Neural cell (in vitro differentiated cells): Measurements from ENCODE around the gene GGA1. TPM values are rescaled to one million over a fixed set of nuclear protein-coding genes. Genes with fewer than 3 reads are reported as not detected.

Experiments used
- H2AFZ ChIP-seq: fragments of 200-600, 300-800 bp; sonication (generic), shearing (Covaris generic); 2 replicates; pipeline ENCODE4 v1.6.0; 2014; ENCODE audit warnings: low read depth, mild to moderate bottlenecking, antibody characterized with exemption, low read length, moderate library complexity
- H3F3A ChIP-seq: fragments of 200-600 bp; shearing (Covaris generic); 2 replicates; pipeline ENCODE4 v1.6.1; 2016; ENCODE audit warnings: mild to moderate bottlenecking, moderate library complexity, mixed read lengths, antibody characterized with exemption, low read length; ENCODE audit not compliant: insufficient read depth, poor library complexity, severe bottlenecking
- H3K27ac ChIP-seq: fragments of 200-600, 300-800 bp; sonication (generic), shearing (Covaris generic); 2 replicates; pipeline ENCODE4 v1.5.1; 2014; ENCODE audit warnings: mild to moderate bottlenecking, low read length, moderate library complexity
- H3K27me3 ChIP-seq: fragments of 300-800, 200-600 bp; sonication (generic), shearing (Covaris generic); 2 replicates; pipeline ENCODE4 v1.6.0; 2014; ENCODE audit warnings: mild to moderate bottlenecking, low read depth, low read length, moderate library complexity; ENCODE audit not compliant: insufficient read depth
- H3K36me3 ChIP-seq: fragments of 300-800, 200-600 bp; sonication (generic), shearing (Covaris generic); 2 replicates; pipeline ENCODE4 v1.5.1; 2014; ENCODE audit warnings: mild to moderate bottlenecking, antibody characterized with exemption, low read length, moderate library complexity; ENCODE audit not compliant: insufficient read depth
- H3K4me2 ChIP-seq: fragments of 300-800, 200-600 bp; sonication (generic), shearing (Covaris generic); 2 replicates; pipeline ENCODE4 v1.6.0; 2014; ENCODE audit warnings: mild to moderate bottlenecking, low read length
- H3K4me3 ChIP-seq: fragments of 300-800, 200-600 bp; sonication (generic), shearing (Covaris generic); 2 replicates; pipeline ENCODE4 v1.5.1; 2014; ENCODE audit warnings: mild to moderate bottlenecking, low read length, moderate library complexity
- H3K79me2 ChIP-seq: fragments of 200-600 bp; shearing (Covaris generic); replicated peaks from 2 replicates; pipeline ENCODE4 v1.6.0; 2014; ENCODE audit warnings: mild to moderate bottlenecking, low read length, moderate library complexity; ENCODE audit not compliant: insufficient read depth
- H3K9ac ChIP-seq: fragments of 300-800, 200-600 bp; sonication (generic), shearing (Covaris generic); 2 replicates; pipeline ENCODE4 v1.6.1; 2016; ENCODE audit warnings: mild to moderate bottlenecking, low read length, mixed read lengths
- H3K9me2 ChIP-seq: fragments of 200-600 bp; shearing (Covaris generic); 2 replicates; pipeline ENCODE4 v1.6.1; 2016; ENCODE audit warnings: mild to moderate bottlenecking, low read length, mixed read lengths; ENCODE audit not compliant: insufficient read depth
- H3K9me3 ChIP-seq: fragments of 200-600, 300-800 bp; sonication (generic), shearing (Covaris generic); 2 replicates; pipeline ENCODE4 v1.6.1; 2016; ENCODE audit warnings: mild to moderate bottlenecking, mixed run types, low read length, moderate library complexity, mixed read lengths
- H4K20me1 ChIP-seq: fragments of 200-600 bp; shearing (Covaris generic); 2 replicates; pipeline ENCODE4 v1.6.1; 2016; ENCODE audit warnings: mild to moderate bottlenecking, mixed run types; ENCODE audit not compliant: insufficient read depth
- CTCF ChIP-seq: fragments of 450-650 bp; IDR thresholded peaks from 2 replicates; pipeline ENCODE4 v1.5.1; 2014; ENCODE audit warnings: antibody characterized with exemption, mild to moderate bottlenecking, moderate library complexity; ENCODE audit not compliant: poor library complexity, severe bottlenecking
- EP300 ChIP-seq: fragments of 450-650 bp; conservative IDR thresholded peaks from 2 replicates; pipeline ENCODE4 v1.6.1; 2014; ENCODE audit warnings: antibody characterized with exemption, mild to moderate bottlenecking, moderate library complexity; ENCODE audit not compliant: poor library complexity, severe bottlenecking
- EZH2 ChIP-seq: fragments of 200-600, 300-800 bp; shearing (Covaris generic), sonication (generic); IDR thresholded peaks from 2 replicates; pipeline ENCODE4 v1.6.1; 2014; ENCODE audit warnings: antibody characterized with exemption, low read length, borderline replicate concordance, mild to moderate bottlenecking; ENCODE audit not compliant: insufficient read depth, poor library complexity, severe bottlenecking
- MXI1 ChIP-seq: fragments of 450-650 bp; conservative IDR thresholded peaks from 2 replicates; pipeline ENCODE4 v1.6.1; 2014; ENCODE audit warnings: antibody characterized with exemption, mild to moderate bottlenecking; ENCODE audit not compliant: poor library complexity, severe bottlenecking
- POLR2AphosphoS5 ChIP-seq: IDR thresholded peaks from 2 replicates; pipeline ENCODE4 v1.6.1; 2012
- RAD21 ChIP-seq: fragments of 450-650 bp; conservative IDR thresholded peaks from 2 replicates; pipeline ENCODE4 v1.6.1; 2014; ENCODE audit warnings: antibody characterized with exemption, mild to moderate bottlenecking, moderate library complexity
- REST ChIP-seq: IDR thresholded peaks from 2 replicates; pipeline ENCODE4 v1.6.1; 2012; ENCODE audit warnings: borderline replicate concordance
- TAF1 ChIP-seq: IDR thresholded peaks from 2 replicates; pipeline ENCODE4 v1.6.1; 2012; ENCODE audit warnings: low read depth
- polyA plus RNA-seq: library from polyadenylated mRNA; depleted of rRNA; stranded (reverse); fragments of >200 nt; gene quantifications from 2 replicates; pipeline ENCODE4 v1.2.3, GENCODE V29; 2014

The GGA1 gene
- polyA plus RNA-seq, 1 donor from 2014 or later: 57.5 TPM

GRCh38 chr22:37618072-37618656 lies 9.5 kb downstream of the GGA1 start:
- Histone ChIP-seq H3K4me3 (no peak overlapping the region), H3K9ac (no peak overlapping the region), H4K20me1 (no peaks in the 10 kb centered on the region), H3F3A (no peaks in the 10 kb centered on the region), H3K9me3 (no peaks in the 10 kb centered on the region), H3K36me3 (no peaks in the 10 kb centered on the region), H3K79me2 (no peaks in the 10 kb centered on the region), H3K4me2 (no peak overlapping the region), H3K9me2 (no peaks in the 10 kb centered on the region), H3K27ac (no peak overlapping the region), H2AFZ (no peak overlapping the region), H3K27me3 (no peaks in the 10 kb centered on the region)
- TF ChIP-seq REST: no peak
- TF ChIP-seq TAF1: no peak
- TF ChIP-seq POLR2AphosphoS5: no peak
- TF ChIP-seq EP300: no peak

GRCh38 chr22:37618674-37619073 lies 10.0 kb downstream of the GGA1 start:
- Histone ChIP-seq H3K27ac (no peak overlapping the region), H3K27me3 (no peaks in the 10 kb centered on the region), H2AFZ (no peak overlapping the region), H3F3A (no peaks in the 10 kb centered on the region), H3K79me2 (no peaks in the 10 kb centered on the region), H3K9ac (no peak overlapping the region), H4K20me1 (no peaks in the 10 kb centered on the region), H3K36me3 (no peaks in the 10 kb centered on the region), H3K9me2 (no peaks in the 10 kb centered on the region), H3K9me3 (no peaks in the 10 kb centered on the region), H3K4me2 (no peak overlapping the region), H3K4me3 (no peak overlapping the region)
- TF ChIP-seq REST: no peak
- no peak for TF ChIP-seq EZH2
- no peak for TF ChIP-seq EP300
- no peak for TF ChIP-seq CTCF
- TF ChIP-seq RAD21: no peak
- no peak for TF ChIP-seq MXI1
